SK-N-MC (cell line): Measurements from ENCODE around the gene CD4.

Experiments
- EZH2 ChIP-seq: fragments of 200-600 bp; sonication (generic); IDR thresholded peaks from one replicate; pipeline ENCODE4 v1.6.1; 2017; ENCODE audit warnings: antibody characterized with exemption
- FOXP2 ChIP-seq: optimal IDR thresholded peaks from 2 replicates; pipeline ENCODE3; 2011; ENCODE audit warnings: mild to moderate bottlenecking, moderate library complexity; ENCODE audit not compliant: insufficient read depth; ENCODE audit errors: extremely low read length, control extremely low read depth
- POLR2AphosphoS5 ChIP-seq: IDR thresholded peaks from 2 replicates; pipeline ENCODE4 v1.6.1; 2012; ENCODE audit warnings: mild to moderate bottlenecking, low read depth, low read length, borderline replicate concordance

DNA sequence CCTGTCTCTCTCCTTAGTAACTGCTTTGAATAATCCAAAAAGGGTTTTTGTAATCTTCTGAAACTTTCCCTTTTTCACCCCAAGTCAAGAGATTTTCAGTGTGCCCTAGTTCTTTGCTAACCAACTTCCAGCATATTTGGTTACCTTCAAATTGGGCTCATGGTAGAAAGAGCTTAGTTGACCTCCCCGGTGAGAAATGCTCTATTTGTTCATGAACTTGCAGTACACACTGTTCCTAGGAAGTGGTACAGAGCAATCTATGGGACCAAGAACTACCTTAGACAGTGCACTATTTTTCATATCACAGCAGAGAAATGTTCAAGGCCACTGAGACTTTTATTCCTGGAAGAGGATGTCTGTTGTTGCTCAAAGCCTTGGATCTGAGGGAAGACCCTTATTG lies 64.3 kb downstream of the CD4 start:
- TF ChIP-seq EZH2 (no peak), POLR2AphosphoS5 (no peak), FOXP2 (no peak)
